GM19328 (cell line): ENCODE results near the gene BICD1.

Experiments
- ATAC-seq: cut with Tn5 transposase; IDR thresholded peaks from one replicate; pipeline ENCODE4 v1.9.1; 2021; ENCODE audit warnings: mild to moderate bottlenecking, moderate library complexity; ENCODE audit not compliant: unreplicated experiment

BICD1 gene

GRCh38 chr12:32395026-32395425 lies 288.4 kb downstream of the BICD1 start:
- ATAC-seq: no peak

- ATAC-seq: no peak
These were observed 291.0 kb downstream of the BICD1 start for GRCh38 chr12:32397696-32398095.

GRCh38 chr12:32398181-32398580 lies 291.5 kb downstream of the BICD1 start:
- ATAC-seq: no peak

- no peak for ATAC-seq
These were observed 292.2 kb downstream of the BICD1 start for GRCh38 chr12:32398816-32399369.

GRCh38 chr12:32399370-32400113 lies 292.9 kb downstream of the BICD1 start, which contains the start of gene FGD4:
TSS of gene FGD4 (plus strand) at chr12:32399558.
- ATAC-seq: peak; percentile 75

GRCh38 chr12:32400114-32400672 lies 293.5 kb downstream of the BICD1 start:
- ATAC-seq: no peak

- ATAC-seq: no peak
These were observed 294.2 kb downstream of the BICD1 start for GRCh38 chr12:32400866-32401265.

GRCh38 chr12:32402170-32402569 lies 295.5 kb downstream of the BICD1 start:
- no peak for ATAC-seq

DNA sequence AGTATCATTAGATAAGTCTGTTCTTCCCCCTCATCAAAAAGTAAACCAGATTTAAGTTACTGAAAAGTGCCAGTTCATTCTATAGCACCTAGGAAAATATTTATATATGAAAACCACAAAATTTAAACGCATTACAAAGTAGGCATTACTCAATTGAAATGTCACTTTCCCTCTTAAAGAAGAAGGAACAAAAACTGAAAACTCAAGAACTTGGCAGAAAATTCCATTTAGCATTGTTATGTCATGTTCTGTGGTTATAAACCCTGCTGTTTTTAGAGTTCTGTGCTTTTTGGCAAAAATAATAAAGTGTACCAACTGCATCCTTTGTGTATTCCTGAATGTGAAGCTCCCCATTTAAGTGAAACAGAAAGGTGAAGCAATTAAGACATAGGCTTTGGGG lies 296.3 kb downstream of the BICD1 start:
- no peak for ATAC-seq

- no peak for ATAC-seq
These were observed 301.1 kb downstream of the BICD1 start for GRCh38 chr12:32407795-32408194.

DNA sequence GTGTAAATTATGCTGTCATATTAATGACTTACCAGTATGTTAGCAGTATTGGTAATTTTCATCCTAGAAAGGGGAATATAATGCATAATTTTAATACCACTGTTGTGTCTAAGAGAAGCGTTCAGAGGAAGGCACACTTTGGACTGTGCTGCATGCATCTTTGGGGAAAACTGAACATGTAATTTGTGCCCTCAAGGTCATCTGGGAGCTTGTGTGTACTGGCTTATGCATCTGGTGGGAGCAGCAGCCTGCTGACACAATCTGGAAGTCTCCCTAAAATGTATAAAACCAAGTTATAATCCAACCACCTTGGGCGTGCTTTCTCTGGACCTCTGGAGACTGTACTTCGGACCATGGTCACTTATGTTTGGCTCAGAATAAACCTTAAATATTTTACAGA lies 306.8 kb downstream of the BICD1 start:
- no peak for ATAC-seq

- ATAC-seq: no peak
These were observed 311.6 kb downstream of the BICD1 start for GRCh38 chr12:32418221-32418620.

GRCh38 chr12:32418903-32419519 lies 312.4 kb downstream of the BICD1 start:
- no peak for ATAC-seq

GRCh38 chr12:32419520-32419960 lies 312.9 kb downstream of the BICD1 start:
- ATAC-seq: no peak

GRCh38 chr12:32420356-32420755 lies 313.7 kb downstream of the BICD1 start:
- ATAC-seq: no peak

GRCh38 chr12:32423559-32423958 lies 316.9 kb downstream of the BICD1 start:
- no peak for ATAC-seq

DNA sequence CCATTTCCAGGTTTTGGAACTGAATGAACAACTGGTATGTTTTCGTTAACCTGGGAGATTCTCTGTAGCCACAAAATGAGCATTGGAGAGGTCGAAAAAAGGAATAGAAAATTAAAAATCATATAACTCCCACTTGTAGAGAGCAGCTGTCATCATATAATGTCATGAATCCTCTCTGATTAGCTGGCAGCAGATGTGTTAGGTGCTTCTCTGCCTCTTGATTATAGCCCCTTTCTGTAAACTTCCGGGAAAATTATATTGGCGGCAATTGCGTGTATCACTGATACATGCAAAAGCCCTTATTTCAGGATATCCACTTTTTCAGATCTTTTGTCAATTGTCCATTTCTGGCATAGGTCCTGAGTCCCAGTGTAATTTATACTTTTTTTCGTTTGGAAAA lies 324.4 kb downstream of the BICD1 start:
- no peak for ATAC-seq
